NCI-H69 (cell line): ENCODE results near the gene PODXL2.

Experiments used
- DNase-seq: peaks from one replicate; lab custom pipeline; 2025; lab: John Stamatoyannopoulos, UW

The PODXL2 gene

DNA sequence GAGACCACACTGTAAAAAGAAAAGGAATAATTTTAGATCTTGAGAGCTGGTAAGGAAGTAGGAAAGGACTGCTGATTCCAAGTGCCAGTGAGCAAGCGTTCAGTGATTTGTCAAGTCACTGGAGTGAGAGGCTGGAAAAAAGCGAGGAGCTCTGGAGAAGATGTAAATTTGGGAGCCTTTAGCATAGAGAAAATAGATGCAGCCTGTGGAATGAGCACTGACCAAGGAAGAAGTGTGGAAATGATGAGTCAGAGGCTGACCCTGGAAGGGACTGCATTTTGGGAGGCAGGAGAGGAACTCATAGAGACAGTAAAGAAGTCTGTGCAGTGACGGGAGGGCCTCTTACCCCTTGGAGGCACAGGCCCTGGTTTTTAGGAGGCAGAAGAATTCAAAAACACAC, 26.7 kb downstream of the PODXL2 start:
- DNase-seq = no peak

GRCh38 chr3:127656906-127657305, 27.9 kb downstream of the PODXL2 start:
- DNase-seq = no peak

DNA sequence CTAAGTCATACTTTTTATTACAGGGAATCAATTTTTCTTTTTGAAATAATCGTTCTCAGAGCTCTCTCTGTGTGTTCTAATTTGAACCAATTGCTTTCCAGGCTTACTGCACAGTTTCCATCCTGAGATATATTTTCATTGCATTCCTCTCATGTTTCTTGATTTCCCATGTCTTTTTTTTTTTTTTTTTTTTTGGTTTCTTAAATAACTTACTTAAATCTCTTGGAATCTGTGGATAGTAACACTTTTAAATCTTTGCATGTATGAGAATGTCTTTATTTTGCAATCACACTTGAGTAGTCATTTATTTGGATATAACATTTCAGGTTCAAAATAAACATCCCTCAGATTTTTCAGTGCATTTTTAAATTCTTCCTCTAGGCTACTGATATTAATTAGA, 29.2 kb downstream of the PODXL2 start:
- DNase-seq = no peak

GRCh38 chr3:127660621-127661251, 31.8 kb downstream of the PODXL2 start:
- no peak for DNase-seq

- DNase-seq = no peak
These were observed 32.6 kb downstream of the PODXL2 start for GRCh38 chr3:127661600-127661999.

- DNase-seq = no peak
These were observed 33.0 kb downstream of the PODXL2 start for GRCh38 chr3:127662001-127662469.

- DNase-seq = no peak
These were observed 34.2 kb downstream of the PODXL2 start for GRCh38 chr3:127663151-127663550.

GRCh38 chr3:127665165-127665564, 36.2 kb downstream of the PODXL2 start:
- DNase-seq = no peak

GRCh38 chr3:127665586-127665985, 36.6 kb downstream of the PODXL2 start:
- DNase-seq = no peak

DNA sequence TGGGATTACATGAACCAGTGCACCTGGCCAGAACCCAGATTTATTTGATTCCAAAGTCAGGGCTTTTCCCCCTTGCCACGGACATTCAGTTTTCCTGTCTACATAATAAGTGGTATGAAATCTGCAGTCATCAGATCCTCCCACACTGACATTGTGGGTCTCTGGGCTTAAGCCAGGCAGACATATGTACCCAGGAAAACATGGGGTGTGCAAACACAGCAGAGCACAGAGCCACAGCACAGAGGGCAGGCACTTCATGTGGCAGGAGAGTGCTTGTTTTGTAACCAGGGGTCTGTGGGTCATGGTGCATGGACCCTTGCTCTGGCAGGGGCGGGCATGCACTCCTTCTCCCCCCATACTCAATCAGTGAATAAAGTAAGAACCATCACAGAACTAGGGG, 37.7 kb downstream of the PODXL2 start:
- DNase-seq = no peak

DNA sequence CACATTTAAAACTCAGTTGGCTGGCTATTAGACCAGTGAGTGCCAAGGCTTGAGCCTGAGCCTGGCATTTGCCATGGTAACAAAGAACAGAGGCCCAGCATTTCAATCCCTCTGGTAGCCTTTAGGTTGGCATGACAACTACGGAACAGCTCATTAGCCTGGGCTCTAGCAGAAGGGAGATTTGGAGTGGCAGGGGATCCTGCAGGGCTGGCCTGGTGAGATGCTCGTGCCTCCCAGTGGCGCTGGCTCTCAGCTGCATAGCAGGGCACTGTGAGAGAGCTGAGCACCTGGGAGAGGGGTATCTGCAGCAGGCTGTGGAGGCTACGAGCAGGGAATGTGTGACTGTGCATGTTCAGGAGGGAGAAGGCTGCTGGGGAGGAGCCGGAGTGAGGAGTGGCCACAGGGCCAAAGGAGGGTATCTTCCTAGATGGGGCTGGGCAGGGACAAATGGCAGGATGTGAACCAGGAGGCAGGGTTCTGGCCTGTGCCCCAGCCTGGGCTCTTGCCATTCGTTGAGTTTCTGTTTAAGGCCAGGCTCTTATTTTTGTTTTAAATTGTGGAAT, 38.2 kb downstream of the PODXL2 start:
- DNase-seq = peak; percentile 12

GRCh38 chr3:127668906-127669305, 39.9 kb downstream of the PODXL2 start:
- DNase-seq = no peak

- DNase-seq = no peak
These were observed 40.7 kb downstream of the PODXL2 start for GRCh38 chr3:127669541-127670228.

DNA sequence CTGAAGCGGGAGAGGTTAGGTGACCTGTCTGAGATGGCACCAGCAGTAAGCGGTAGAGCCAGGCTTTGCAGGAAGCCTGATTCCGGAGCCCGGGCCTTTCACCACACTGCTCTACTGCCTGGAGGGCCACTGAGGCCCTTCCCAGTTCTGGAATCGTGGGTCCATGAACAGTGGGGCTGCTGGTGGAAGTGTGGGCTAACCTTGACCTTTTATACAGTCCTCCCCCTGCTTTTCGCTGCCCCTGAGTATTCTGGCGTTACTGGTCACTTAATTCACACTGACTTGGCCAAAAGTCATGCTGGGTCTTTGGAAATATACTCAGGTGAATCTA, 41.2 kb downstream of the PODXL2 start:
- DNase-seq = no peak

GRCh38 chr3:127670761-127671522, 42.0 kb downstream of the PODXL2 start:
- no peak for DNase-seq

DNA sequence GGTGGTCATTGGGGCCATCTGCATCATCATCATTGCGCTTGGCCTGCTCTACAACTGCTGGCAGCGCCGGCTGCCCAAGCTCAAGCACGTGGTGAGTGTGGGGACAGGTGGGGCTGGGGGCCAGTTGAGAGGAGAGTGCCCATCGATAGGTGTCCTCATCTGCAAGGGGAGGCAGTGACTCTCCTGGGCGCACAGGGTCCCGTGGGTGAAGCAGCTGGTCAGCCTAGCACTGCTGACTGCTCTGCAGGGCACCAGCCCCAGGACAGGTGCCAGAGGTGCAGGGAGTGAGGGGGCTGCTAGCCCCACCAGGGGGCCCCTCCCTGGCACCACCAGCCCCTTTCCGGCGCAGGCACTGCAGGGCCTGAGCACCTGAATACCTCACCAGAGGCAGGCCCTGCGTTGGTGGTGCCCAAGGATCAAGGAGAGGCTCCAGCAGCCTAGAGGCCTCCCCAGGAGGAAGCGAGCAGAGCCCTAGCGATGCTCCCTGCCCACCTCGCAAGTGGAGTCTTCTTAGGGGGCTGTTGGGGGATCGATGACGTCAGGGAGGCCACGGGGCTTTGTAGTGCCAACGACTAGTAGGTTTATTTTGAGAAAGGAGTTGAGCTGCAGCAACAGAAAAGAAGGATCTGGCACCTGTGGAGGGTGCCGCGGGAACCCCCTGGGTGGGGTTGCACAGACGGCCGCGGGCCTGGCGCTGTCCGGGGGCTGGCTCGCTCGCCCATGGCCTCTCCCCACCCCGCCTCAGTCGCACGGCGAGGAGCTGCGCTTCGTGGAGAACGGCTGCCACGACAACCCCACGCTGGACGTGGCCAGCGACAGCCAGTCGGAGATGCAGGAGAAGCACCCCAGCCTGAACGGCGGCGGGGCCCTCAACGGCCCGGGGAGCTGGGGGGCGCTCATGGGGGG, 42.8 kb downstream of the PODXL2 start:
- no peak for DNase-seq

- peak; percentile 87 for DNase-seq
These were observed 43.6 kb downstream of the PODXL2 start, which contains the start of gene ABTB1 for GRCh38 chr3:127672429-127673190. ABTB1 (plus strand) TSS chr3:127672952; CDS start chr3:127673026, 74 bp downstream.

DNA sequence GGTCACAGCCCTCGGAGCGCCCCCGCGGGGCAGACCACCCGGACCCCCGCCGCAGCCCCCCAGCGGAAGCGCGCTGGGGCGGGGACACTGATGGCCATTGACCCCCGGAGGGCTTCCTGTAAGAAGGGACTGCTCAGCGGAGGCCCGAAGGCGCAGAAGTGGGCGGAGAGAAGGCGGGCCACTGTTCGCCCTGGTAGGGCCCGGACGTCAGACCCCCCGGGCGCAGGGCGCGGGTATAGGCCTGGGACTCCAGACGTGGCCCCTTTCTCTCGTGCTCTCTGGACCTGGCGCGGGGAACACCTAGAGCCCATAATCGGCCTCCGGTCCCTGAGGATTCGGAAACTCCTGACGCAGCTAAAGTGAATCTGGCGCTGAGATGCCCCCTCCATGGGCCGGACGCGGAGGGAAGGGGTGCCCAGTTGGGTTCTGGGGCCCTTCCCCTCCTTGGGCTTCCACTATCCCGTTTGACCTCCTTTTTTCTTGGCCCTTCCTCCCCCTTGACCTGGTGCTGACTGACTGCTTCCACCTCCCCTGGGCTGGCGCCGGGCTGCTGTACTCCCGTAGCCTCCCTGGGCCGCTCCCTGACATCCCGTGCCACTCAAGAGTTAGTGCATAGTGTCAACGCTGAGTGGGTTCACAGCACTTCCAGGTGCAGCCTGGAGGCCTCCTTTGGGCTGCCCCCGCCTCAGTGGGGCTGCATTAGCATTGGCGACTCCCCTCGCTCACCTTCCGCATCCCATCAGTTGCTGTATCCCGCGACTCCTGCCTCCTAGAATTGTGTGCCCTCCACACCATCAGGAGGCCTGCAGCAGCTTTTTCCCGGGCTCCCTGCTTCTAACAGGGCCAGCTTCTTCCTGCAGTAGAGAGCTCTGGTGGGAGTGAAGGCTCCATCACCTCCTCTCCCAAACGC, 44.5 kb downstream of the PODXL2 start:
- peak; percentile 62 for DNase-seq

DNA sequence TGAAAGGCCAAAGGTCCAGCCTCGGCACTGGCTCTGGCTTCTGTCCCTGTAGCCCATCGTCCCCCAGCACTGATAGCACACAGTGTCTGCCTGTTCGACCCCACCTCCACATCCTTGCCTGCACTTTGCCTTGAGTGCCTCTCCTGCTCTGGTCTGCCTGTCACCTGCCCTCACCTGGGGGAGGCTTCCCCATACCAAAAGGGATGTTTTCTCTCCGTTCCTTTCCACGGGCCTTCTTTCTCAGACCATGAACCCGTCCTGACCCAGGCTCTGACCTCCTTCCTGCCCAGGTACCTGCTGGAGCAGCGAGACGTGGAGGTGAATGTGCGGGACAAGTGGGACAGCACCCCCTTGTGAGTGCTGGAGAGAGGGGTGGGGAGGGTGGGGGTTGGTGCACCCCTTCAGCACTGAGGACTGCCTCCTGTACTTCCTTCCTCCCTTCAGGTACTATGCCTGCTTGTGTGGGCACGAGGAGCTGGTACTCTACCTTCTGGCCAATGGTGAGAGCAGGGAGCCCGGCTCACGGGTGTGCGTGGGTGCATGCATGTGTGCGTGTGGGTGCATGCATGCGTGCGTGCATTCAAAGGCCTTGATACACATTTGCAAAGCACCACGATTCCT, 45.2 kb downstream of the PODXL2 start:
- no peak for DNase-seq
